Tibial artery (tissue), 4 donors: Measurements from ENCODE around the gene PEMT.

ENCODE experiments used
- DNase-seq, 2 donors: peaks; one replicate each; pipeline ENCODE4 v3.0.0-alpha.2; 2019
- H3K27ac ChIP-seq, 2 donors: fragments of 200-600 bp; sonication (generic) in 1 of 2; 1 replicate in 1 of 2; 2 replicates in 1 of 2; pipeline ENCODE4 v1.5.1; 2018 to 2019; ENCODE audit warnings: mild to moderate bottlenecking in 1 of 2
- H3K27me3 ChIP-seq, 2 donors: fragments of 200-600 bp; sonication (generic) in 1 of 2; one replicate each; pipeline versions ENCODE4 v1.5.1 to v1.6.0; 2016 to 2019
- H3K36me3 ChIP-seq, 3 donors: fragments of 200-600 bp; sonication (generic) in 2 of 3; one replicate each; pipeline ENCODE4 v1.5.1; 2016 to 2019; ENCODE audit warnings: mild to moderate bottlenecking in 2 of 3
- H3K4me1 ChIP-seq, 4 donors: fragments of 200-600 bp; sonication (generic) in 2 of 4; 1 replicate in 3 of 4; 2 replicates in 1 of 4; pipeline ENCODE4 v1.5.1; 2016 to 2019
- H3K4me3 ChIP-seq, 2 donors: fragments of 200-600 bp; sonication (generic) in 1 of 2; 1 replicate in 1 of 2; 2 replicates in 1 of 2; pipeline ENCODE4 v1.5.1; 2018 to 2019; ENCODE audit warnings: mild to moderate bottlenecking in 2 of 2
- H3K9me3 ChIP-seq, 3 donors: fragments of 200-600 bp; sonication (generic) in 1 of 3; one replicate each; pipeline ENCODE4 v1.5.1; 2016 to 2019
- CTCF ChIP-seq, 2 experiments: fragments of 200-600 bp in 1 of 2; fragments of 450-650 bp in 1 of 2; IDR thresholded peaks; one replicate each; pipeline ENCODE4 v1.5.1; 2017 to 2019; ENCODE audit warnings: antibody characterized with exemption in 2 of 2, mild to moderate bottlenecking in 1 of 2, moderate library complexity in 1 of 2
- intact Hi-C: fragments of 100-400 bp; cut with DNase I; formaldehyde crosslinking; loops from one replicate; pipeline ENCODE4 v1.15.0; 2023; ENCODE audit warnings: low total_unique reads

Gene PEMT

DNA sequence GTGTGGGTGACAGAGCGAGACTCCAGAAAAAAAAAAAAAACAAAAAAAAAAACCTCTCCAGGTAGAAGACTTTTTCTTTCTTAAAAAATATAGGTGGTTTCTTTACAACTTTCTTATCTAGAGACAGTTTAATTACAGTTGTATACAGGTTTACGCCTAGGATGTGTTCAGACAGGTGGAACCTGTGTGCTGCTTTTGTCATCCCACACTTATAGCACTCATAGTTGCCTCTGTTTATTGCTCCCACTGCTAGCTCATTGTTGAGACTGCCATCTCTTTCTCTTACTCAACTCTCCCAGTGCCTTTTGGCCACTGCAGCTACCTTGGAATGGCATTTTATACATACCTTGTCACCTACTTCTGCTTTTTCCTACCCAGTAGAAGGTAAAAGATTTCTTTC is 133.8 kb downstream of the PEMT start:
- TF ChIP-seq CTCF (IDR thresholded peaks at IDR 0.05): no peak
- H3K9me3 ChIP-seq: no peaks in the 10 kb centered on the region

GRCh38 chr17:17456251-17456650 is 135.3 kb downstream of the PEMT start:
- no peak for DNase-seq
- Histone ChIP-seq H3K36me3 (no peaks in the 10 kb centered on the region), H3K4me3 (no peak overlapping the region), H3K9me3 (no peaks in the 10 kb centered on the region), H3K27me3 (peaks cover 0 to 25% of the 10 kb centered on the region in 2 donors), H3K4me1 (no peaks in the 10 kb centered on the region), H3K27ac (no peak overlapping the region)
- intact Hi-C loops: no loop called here
- TF ChIP-seq CTCF (IDR thresholded peaks at IDR 0.05): no peak

More for the DNA sequence above, 133.8 kb downstream of the PEMT start:
- intact Hi-C loops: no loop called here
- no peak for DNase-seq
- Histone ChIP-seq H3K4me1 (no peaks in the 10 kb centered on the region), H3K4me3 (no peak overlapping the region), H3K36me3 (no peaks in the 10 kb centered on the region), H3K27me3 (peaks cover 0 to 33% of the 10 kb centered on the region in 2 donors), H3K27ac (no peak overlapping the region)
